Measurements from ENCODE around the gene SIGLEC12. TPM values are rescaled to one million over a fixed set of nuclear protein-coding genes. Genes with fewer than 3 reads are reported as not detected.

Gene SIGLEC12
- total and polyA plus RNA-seq, 9 of the 15 experiments (the other 6 are each of a cell fraction or from before 2014, with no cell fraction given): 0.08 to 1.3 (median 0.54) TPM

GRCh38 chr19:51548891-51549305 is 47.3 kb upstream of the SIGLEC12 start (continued):
- TF ChIP-seq, protein P1, sequence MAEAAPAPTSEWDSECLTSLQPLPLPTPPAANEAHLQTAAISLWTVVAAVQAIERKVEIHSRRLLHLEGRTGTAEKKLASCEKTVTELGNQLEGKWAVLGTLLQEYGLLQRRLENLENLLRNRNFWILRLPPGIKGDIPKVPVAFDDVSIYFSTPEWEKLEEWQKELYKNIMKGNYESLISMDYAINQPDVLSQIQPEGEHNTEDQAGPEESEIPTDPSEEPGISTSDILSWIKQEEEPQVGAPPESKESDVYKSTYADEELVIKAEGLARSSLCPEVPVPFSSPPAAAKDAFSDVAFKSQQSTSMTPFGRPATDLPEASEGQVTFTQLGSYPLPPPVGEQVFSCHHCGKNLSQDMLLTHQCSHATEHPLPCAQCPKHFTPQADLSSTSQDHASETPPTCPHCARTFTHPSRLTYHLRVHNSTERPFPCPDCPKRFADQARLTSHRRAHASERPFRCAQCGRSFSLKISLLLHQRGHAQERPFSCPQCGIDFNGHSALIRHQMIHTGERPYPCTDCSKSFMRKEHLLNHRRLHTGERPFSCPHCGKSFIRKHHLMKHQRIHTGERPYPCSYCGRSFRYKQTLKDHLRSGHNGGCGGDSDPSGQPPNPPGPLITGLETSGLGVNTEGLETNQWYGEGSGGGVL (CRISPR knock-in tag; IDR thresholded peaks at IDR 0.05): no peak
- no peak for TF ChIP-seq ZNF263 (CRISPR knock-in tag; IDR thresholded peaks at IDR 0.05; ENCODE audit: borderline replicate concordance)
- TF ChIP-seq PTTG1 (tag; IDR thresholded peaks at IDR 0.05; ENCODE audit: low read depth): peak; percentile 63; the same call in 1 of the 2 replicates
- no peak for TF ChIP-seq SAFB2 (IDR thresholded peaks at IDR 0.05; ENCODE audit: borderline replicate concordance, low read depth, low read length, severe bottlenecking)
- no peak for TF ChIP-seq TAF7 (tag; IDR thresholded peaks at IDR 0.05)

DNA sequence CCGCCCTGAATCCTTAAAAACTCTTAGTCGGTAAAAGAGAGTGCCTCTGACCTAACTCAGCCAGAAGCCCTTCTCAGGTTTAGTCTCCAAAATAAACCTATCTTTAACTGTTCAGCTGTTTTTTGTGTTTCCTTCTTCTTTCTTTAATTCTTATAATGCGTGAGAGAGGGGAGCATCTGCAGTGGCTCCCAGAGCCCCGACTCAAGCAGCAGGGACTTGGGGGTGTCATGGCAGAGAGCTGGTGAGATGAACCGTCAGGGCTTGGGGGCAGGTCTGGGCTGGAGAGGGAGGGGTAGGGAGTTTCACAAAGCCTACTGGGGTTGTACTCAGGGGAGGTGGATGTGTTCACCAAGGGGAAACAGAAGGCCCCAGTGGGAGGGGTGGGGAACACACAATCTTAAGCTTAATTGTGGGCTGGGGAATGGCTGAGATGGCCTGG is 46.6 kb upstream of the SIGLEC12 start:
- H3K36me3 ChIP-seq (ENCODE audit: control insufficient read depth, insufficient read depth, low read length): peaks cover 10% of the 10 kb centered on the region; the same call in 2 of the 3 replicates
- peak overlapping the region; percentile 16; the same call in 1 of the 2 replicates for H2AFZ ChIP-seq (ENCODE audit: low read depth, low read length)
- DNase-seq (ENCODE audit: extremely low read depth in 1 of 4, low spot score in 3 of 4): peak in 2 of 4 experiments; percentile 53 to 87
- ChIA-PET CTCF (ENCODE audit: low intra/inter-chr PET ratio) (no interaction called here), POLR2A (interaction anchor here (0.6 to 3.5 kb wide), 24 partner anchors 9 to 126 kb away, joined by 3 to 31 read pairs (median 6); partner anchors contain the start of genes SIGLEC6 and ZNF175)
- peak; percentile 2 for ATAC-seq
- H3K4me1 ChIP-seq (replicated peaks in 1 of 2; ENCODE audit: control insufficient read depth in 2 of 2, insufficient read depth in 2 of 2, low read length in 2 of 2): peaks cover 51 to 52% of the 10 kb centered on the region in 2 experiments
- no TSS peak for BruUV-seq (replicated peaks)
- peak overlapping the region; percentile 88 to 98 for H3K9ac ChIP-seq (ENCODE audit: insufficient read depth in 1 of 2, low read depth in 2 of 2, low read length in 2 of 2)
- no peaks in the 10 kb centered on the region for H4K20me1 ChIP-seq (replicated peaks; ENCODE audit: control insufficient read depth, insufficient read depth, low read length)
- in situ Hi-C loops (cut with MboI) (no loop called here), intact Hi-C loops (cut with micrococcal nuclease) (no loop called here)
- no peaks in the 10 kb centered on the region for H3K9me3 ChIP-seq (replicated peaks; ENCODE audit: control insufficient read depth, insufficient read depth, low read depth, low read length)
- H3K27ac ChIP-seq (ENCODE audit: extremely low read depth, low read depth, low read length): peak overlapping the region; percentile 100
- FAIRE-seq: peak; percentile 64
- peak overlapping the region; percentile 98 for H3K4me2 ChIP-seq (ENCODE audit: insufficient read depth, low read length)
- H3K9me1 ChIP-seq (ENCODE audit: control insufficient read depth, insufficient read depth, low read length): no peaks in the 10 kb centered on the region
- peak overlapping the region; percentile 51 for H3K4me3 ChIP-seq
- H3K27me3 ChIP-seq (ENCODE audit: control insufficient read depth in 2 of 2, insufficient read depth in 2 of 2, low read length in 2 of 2): no peaks in the 10 kb centered on the region; a peak in 1 of 5 replicates
- peaks cover 67% of the 10 kb centered on the region for H3K79me2 ChIP-seq (ENCODE audit: control insufficient read depth, insufficient read depth, low read length)
- 3% methylated on average over 5 of the region's 5 CpGs for WGBS (ENCODE audit: insufficient coverage, low coverage, missing lambda C conversion rate)
- TF ChIP-seq HDAC1 (IDR thresholded peaks at IDR 0.05) (no peak), FOXA1 (IDR thresholded peaks at IDR 0.05; ENCODE audit: borderline replicate concordance) (no peak), KLF6 (CRISPR knock-in tag; IDR thresholded peaks at IDR 0.05; ENCODE audit: borderline replicate concordance) (no peak), MTA2 (IDR thresholded peaks at IDR 0.05; ENCODE audit: low read depth) (no peak), RNF219 (CRISPR knock-in tag; IDR thresholded peaks at IDR 0.05) (no peak), CREM (IDR thresholded peaks at IDR 0.05; ENCODE audit: low read depth) (no peak), SIN3A (IDR thresholded peaks at IDR 0.05; ENCODE audit: borderline replicate concordance in 2 of 2, control insufficient read depth in 1 of 2, low read depth in 2 of 2, low read length in 2 of 2) (no peak), OTX1 (CRISPR knock-in tag; IDR thresholded peaks at IDR 0.05) (0 out of 2 replicates have a peak, but pooled peaks have one; percentile 15), MAFF (IDR thresholded peaks at IDR 0.05; ENCODE audit: low read length) (no peak), EP300 (IDR thresholded peaks at IDR 0.05; ENCODE audit: low read length) (no peak; the same call in 1 of the 2 replicates)
- TF ChIP-seq, protein P2, sequence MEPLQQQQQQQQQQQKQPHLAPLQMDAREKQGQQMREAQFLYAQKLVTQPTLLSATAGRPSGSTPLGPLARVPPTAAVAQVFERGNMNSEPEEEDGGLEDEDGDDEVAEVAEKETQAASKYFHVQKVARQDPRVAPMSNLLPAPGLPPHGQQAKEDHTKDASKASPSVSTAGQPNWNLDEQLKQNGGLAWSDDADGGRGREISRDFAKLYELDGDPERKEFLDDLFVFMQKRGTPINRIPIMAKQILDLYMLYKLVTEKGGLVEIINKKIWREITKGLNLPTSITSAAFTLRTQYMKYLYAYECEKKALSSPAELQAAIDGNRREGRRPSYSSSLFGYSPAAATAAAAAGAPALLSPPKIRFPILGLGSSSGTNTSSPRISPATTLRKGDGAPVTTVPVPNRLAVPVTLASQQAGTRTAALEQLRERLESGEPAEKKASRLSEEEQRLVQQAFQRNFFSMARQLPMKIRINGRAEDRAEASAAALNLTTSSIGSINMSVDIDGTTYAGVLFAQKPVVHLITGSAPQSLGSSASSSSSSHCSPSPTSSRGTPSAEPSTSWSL (CRISPR knock-in tag; IDR thresholded peaks at IDR 0.05; ENCODE audit: borderline replicate concordance): 0 out of 2 replicates have a peak, but pooled peaks have one; percentile 15

Data from K562 (cell line).